Small intestine (tissue), 7 donors: Measurements from ENCODE around the gene ROBO2. TPM values are rescaled to one million over a fixed set of nuclear protein-coding genes. Genes with fewer than 3 reads are reported as not detected.

Experiments used
- DNase-seq, 2 donors: peaks; one replicate each; pipeline versions ENCODE4 v3.0.0 to v3.0.0-alpha.2; 2013
- FAIRE-seq: peaks from 2 replicates; lab custom pipeline; 2012; peaks lifted over from hg19 to GRCh38; lab: Jason Lieb, UNC
- H3K27ac ChIP-seq, 3 donors: one replicate each; pipeline ENCODE4 v1.5.1; 2013; ENCODE audit warnings: low read length in 2 of 3, mild to moderate bottlenecking in 2 of 3, control low read depth in 1 of 3, inconsistent platforms in 1 of 3, low read depth in 1 of 3, moderate library complexity in 1 of 3
- H3K27me3 ChIP-seq, 3 donors: one replicate each; pipeline ENCODE4 v1.6.1; 2013; ENCODE audit warnings: low read length in 3 of 3, inconsistent platforms in 1 of 3; ENCODE audit not compliant: control insufficient read depth in 3 of 3, insufficient read depth in 3 of 3
- H3K36me3 ChIP-seq, 3 donors: one replicate each; pipeline ENCODE4 v1.6.1; 2013; ENCODE audit warnings: low read length in 3 of 3, inconsistent platforms in 1 of 3, low read depth in 1 of 3, mild to moderate bottlenecking in 1 of 3, moderate library complexity in 1 of 3; ENCODE audit not compliant: control insufficient read depth in 3 of 3, insufficient read depth in 2 of 3
- H3K4me1 ChIP-seq, 3 donors: one replicate each; pipeline ENCODE4 v1.6.1; 2013; ENCODE audit warnings: low read length in 2 of 3, inconsistent platforms in 1 of 3, low read depth in 1 of 3, mild to moderate bottlenecking in 1 of 3, moderate library complexity in 1 of 3; ENCODE audit not compliant: control insufficient read depth in 3 of 3, insufficient read depth in 2 of 3
- H3K4me3 ChIP-seq, 3 donors: one replicate each; pipeline ENCODE4 v1.5.1; 2013; ENCODE audit warnings: low read length in 3 of 3, control low read depth in 1 of 3, inconsistent platforms in 1 of 3, low read depth in 1 of 3, mild to moderate bottlenecking in 1 of 3, moderate library complexity in 1 of 3
- H3K9me3 ChIP-seq, 2 donors: one replicate each; pipeline ENCODE4 v1.6.1; 2013; ENCODE audit warnings: low read depth in 1 of 2, low read length in 1 of 2; ENCODE audit not compliant: control insufficient read depth in 2 of 2, insufficient read depth in 1 of 2
- WGBS, 3 donors: extraction: QIAGEN DNeasy Blood & Tissue Kit; methylation state at CpG; one replicate each; pipeline ENCODE4 v1.1.7; 2013; 5-methylcytosine and 5-hydroxymethylcytosine counted together
- polyA plus RNA-seq, 4 donors: library from polyadenylated mRNA; stranded (reverse) in 3 of 4; unstranded in 1 of 4; fragments of 200-250 nt in 3 of 4; fragments of 120-200 nt in 1 of 4; gene quantifications; one replicate each; pipeline versions ENCODE4 v1.2.1 to v1.2.3, GENCODE V29; 2013
- donor health status: healthy with polysubstance abuse.
- donor health status: control.
- donor health status: control.
- donor health status: Bipolar disorder and iron deficiency.
- donor health status: healthy.

ROBO2 gene
- polyA plus RNA-seq, 4 donors = under 0.01 to 19.9 (median 1.7) TPM; not detected in 1

- H3K36me3 ChIP-seq = no peaks in the 10 kb centered on the region
- WGBS, 3 donors = 40 to 54% (median 52%) methylated on average over 8 of the region's 8 CpGs
- H3K27me3 ChIP-seq = no peaks in the 10 kb centered on the region
- H3K9me3 ChIP-seq = peaks cover 0 to 3% of the 10 kb centered on the region in 2 donors
- no peaks in the 10 kb centered on the region for H3K4me1 ChIP-seq
- no peak overlapping the region for H3K27ac ChIP-seq
- FAIRE-seq (no peak), DNase-seq (peak in 1 of 2 donors; percentile 15)
- no peak overlapping the region for H3K4me3 ChIP-seq
Measured at GRCh38 chr3:77467702-77468625, 428.1 kb downstream of the ROBO2 start.

GRCh38 chr3:77468626-77469020, 428.7 kb downstream of the ROBO2 start:
- Histone ChIP-seq H3K9me3 (peaks cover 0 to 5% of the 10 kb centered on the region in 2 donors), H3K27me3 (no peaks in the 10 kb centered on the region), H3K27ac (no peak overlapping the region), H3K4me3 (no peak overlapping the region), H3K36me3 (no peaks in the 10 kb centered on the region), H3K4me1 (no peaks in the 10 kb centered on the region)
- DNase-seq = no peak
- 62 to 85% (median 76%) methylated on average over 3 of the region's 3 CpGs for WGBS, 3 donors
- no peak for FAIRE-seq

GRCh38 chr3:77475507-77475906, 435.6 kb downstream of the ROBO2 start:
- Histone ChIP-seq H3K9me3 (peaks cover 0 to 5% of the 10 kb centered on the region in 2 donors), H3K36me3 (no peaks in the 10 kb centered on the region), H3K27me3 (no peaks in the 10 kb centered on the region), H3K4me1 (no peaks in the 10 kb centered on the region), H3K4me3 (no peak overlapping the region), H3K27ac (no peak overlapping the region)
- DNase-seq (no peak), FAIRE-seq (no peak)
- 34 to 44% (median 42%) methylated on average over 2 of the region's 2 CpGs for whole genome bisulfite sequencing, 3 donors

GRCh38 chr3:77479021-77479420, 439.1 kb downstream of the ROBO2 start:
- H3K36me3 ChIP-seq = no peaks in the 10 kb centered on the region

GRCh38 chr3:77489216-77489615, 449.3 kb downstream of the ROBO2 start:
- DNase-seq = no peak
- no peaks in the 10 kb centered on the region for H3K27me3 ChIP-seq
- no peaks in the 10 kb centered on the region for H3K4me1 ChIP-seq
- H3K27ac ChIP-seq = no peak overlapping the region
- WGBS, 3 donors = 15 to 46% (median 19%) methylated on average over 1 of the region's 1 CpG
- H3K36me3 ChIP-seq = no peaks in the 10 kb centered on the region
- no peak overlapping the region for H3K4me3 ChIP-seq
- peaks cover 0 to 3% of the 10 kb centered on the region in 2 donors for H3K9me3 ChIP-seq
- no peak for FAIRE-seq

More at GRCh38 chr3:77479021-77479420, 439.1 kb downstream of the ROBO2 start:
- H3K9me3 ChIP-seq = no peaks in the 10 kb centered on the region
- no peak overlapping the region for H3K4me3 ChIP-seq
- FAIRE-seq = no peak
- H3K4me1 ChIP-seq = no peaks in the 10 kb centered on the region
- H3K27me3 ChIP-seq = no peaks in the 10 kb centered on the region
- DNase-seq = no peak
- no peak overlapping the region for H3K27ac ChIP-seq

GRCh38 chr3:77491961-77492360, 452.1 kb downstream of the ROBO2 start:
- WGBS, 3 donors = 39 to 64% (median 43%) methylated on average over 1 of the region's 1 CpG
- Histone ChIP-seq H3K9me3 (no peaks in the 10 kb centered on the region), H3K4me3 (no peak overlapping the region), H3K36me3 (no peaks in the 10 kb centered on the region), H3K4me1 (no peaks in the 10 kb centered on the region), H3K27ac (no peak overlapping the region), H3K27me3 (no peaks in the 10 kb centered on the region)
- no peak for DNase-seq
- FAIRE-seq = no peak

- FAIRE-seq = no peak
- peaks cover 0 to 3% of the 10 kb centered on the region in 2 donors for H3K9me3 ChIP-seq
- no peak for DNase-seq
- H3K27ac ChIP-seq = no peak overlapping the region
- H3K4me1 ChIP-seq = no peaks in the 10 kb centered on the region
- H3K27me3 ChIP-seq = no peaks in the 10 kb centered on the region
- no peak overlapping the region for H3K4me3 ChIP-seq
- WGBS, 3 donors = 69 to 72% (median 72%) methylated on average over 2 of the region's 2 CpGs
- no peaks in the 10 kb centered on the region for H3K36me3 ChIP-seq
Measured at GRCh38 chr3:77500721-77501120, 460.8 kb downstream of the ROBO2 start.

- H3K36me3 ChIP-seq = no peaks in the 10 kb centered on the region
- H3K4me1 ChIP-seq = no peaks in the 10 kb centered on the region
- no peak for DNase-seq
- H3K9me3 ChIP-seq = no peaks in the 10 kb centered on the region
- 82 to 86% (median 83%) methylated on average over 5 of the region's 5 CpGs for WGBS, 3 donors
- H3K4me3 ChIP-seq = no peak overlapping the region
- H3K27me3 ChIP-seq = no peaks in the 10 kb centered on the region
- FAIRE-seq = no peak
- no peak overlapping the region for H3K27ac ChIP-seq
Measured at GRCh38 chr3:77506384-77506783, 466.5 kb downstream of the ROBO2 start.
